Retinal pigment epithelial cell (primary cell): ENCODE data around the gene PDE1C.
"Not testable (repeated sequence)": the region's sequence is repeated elsewhere in the genome, so short reads cannot be mapped to it uniquely, and the experiment has no call there.

Experiments
- DNase-seq: peaks from one replicate; pipeline ENCODE4 v3.0.0-alpha.2; 2010; ENCODE audit warnings: low read depth
- H3K4me3 ChIP-seq: 2 replicates; pipeline ENCODE4 v1.5.1; 2011; ENCODE audit warnings: mild to moderate bottlenecking, low read length, control low read depth, moderate library complexity
- TF ChIP-seq, protein P1 (sequence below): conservative IDR thresholded peaks from 2 replicates; pipeline ENCODE4 v1.5.1; 2011; ENCODE audit warnings: low read depth, low read length, control low read depth, inconsistent platforms

Gene PDE1C

DNA sequence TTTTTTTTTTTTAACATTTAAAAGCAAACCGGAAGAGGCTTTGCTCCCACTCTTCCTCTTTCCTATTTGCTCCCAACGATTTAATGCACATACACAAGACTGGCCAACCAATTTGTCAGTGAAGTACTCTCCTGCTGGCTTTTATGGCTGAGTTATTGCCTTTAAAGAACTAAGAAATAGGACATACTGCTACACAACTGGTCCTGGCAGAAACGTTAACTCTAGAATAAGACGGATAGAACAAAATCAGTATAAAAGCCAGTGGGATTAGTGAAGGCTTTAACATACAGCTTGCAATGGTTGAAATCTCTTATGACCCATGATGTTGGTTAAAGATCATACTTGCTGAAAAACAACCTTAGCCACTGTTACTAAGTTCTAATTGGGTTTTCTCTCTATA is 47.2 kb downstream of the PDE1C start:
- DNase-seq = no peak
- TF ChIP-seq, protein P1, sequence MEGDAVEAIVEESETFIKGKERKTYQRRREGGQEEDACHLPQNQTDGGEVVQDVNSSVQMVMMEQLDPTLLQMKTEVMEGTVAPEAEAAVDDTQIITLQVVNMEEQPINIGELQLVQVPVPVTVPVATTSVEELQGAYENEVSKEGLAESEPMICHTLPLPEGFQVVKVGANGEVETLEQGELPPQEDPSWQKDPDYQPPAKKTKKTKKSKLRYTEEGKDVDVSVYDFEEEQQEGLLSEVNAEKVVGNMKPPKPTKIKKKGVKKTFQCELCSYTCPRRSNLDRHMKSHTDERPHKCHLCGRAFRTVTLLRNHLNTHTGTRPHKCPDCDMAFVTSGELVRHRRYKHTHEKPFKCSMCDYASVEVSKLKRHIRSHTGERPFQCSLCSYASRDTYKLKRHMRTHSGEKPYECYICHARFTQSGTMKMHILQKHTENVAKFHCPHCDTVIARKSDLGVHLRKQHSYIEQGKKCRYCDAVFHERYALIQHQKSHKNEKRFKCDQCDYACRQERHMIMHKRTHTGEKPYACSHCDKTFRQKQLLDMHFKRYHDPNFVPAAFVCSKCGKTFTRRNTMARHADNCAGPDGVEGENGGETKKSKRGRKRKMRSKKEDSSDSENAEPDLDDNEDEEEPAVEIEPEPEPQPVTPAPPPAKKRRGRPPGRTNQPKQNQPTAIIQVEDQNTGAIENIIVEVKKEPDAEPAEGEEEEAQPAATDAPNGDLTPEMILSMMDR = no peak
- H3K4me3 ChIP-seq = no peak overlapping the region

DNA sequence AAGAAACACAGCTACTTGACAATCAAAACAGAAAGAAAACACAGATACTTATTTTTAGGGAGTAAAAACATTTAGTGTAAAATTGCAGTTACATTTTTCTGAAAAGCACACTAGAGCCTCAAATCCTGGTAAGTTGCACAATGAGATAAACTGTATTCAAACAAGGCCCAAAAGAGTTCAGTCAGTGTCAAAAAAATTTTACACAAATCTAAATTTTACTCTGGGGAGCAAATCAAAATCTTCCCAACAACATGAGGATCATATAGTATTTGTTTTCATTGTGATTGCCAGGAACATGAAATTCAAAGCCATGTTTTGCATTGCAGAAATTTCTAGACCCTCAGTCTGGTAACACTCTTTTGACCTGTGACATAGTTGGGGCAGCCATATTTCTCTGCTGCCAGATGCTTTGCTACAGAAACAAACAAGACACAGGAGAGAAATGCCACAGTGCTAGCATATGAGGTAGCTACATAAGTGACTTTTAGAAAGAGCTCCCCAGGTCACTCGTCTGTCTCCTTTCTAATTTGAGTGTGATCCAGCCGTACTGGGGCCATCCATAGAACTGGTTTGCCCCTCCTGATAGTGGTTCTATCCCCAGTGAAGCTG is 49.6 kb downstream of the PDE1C start:
- no peak overlapping the region for H3K4me3 ChIP-seq
- DNase-seq = no peak
- TF ChIP-seq, protein P1 = no peak

DNA sequence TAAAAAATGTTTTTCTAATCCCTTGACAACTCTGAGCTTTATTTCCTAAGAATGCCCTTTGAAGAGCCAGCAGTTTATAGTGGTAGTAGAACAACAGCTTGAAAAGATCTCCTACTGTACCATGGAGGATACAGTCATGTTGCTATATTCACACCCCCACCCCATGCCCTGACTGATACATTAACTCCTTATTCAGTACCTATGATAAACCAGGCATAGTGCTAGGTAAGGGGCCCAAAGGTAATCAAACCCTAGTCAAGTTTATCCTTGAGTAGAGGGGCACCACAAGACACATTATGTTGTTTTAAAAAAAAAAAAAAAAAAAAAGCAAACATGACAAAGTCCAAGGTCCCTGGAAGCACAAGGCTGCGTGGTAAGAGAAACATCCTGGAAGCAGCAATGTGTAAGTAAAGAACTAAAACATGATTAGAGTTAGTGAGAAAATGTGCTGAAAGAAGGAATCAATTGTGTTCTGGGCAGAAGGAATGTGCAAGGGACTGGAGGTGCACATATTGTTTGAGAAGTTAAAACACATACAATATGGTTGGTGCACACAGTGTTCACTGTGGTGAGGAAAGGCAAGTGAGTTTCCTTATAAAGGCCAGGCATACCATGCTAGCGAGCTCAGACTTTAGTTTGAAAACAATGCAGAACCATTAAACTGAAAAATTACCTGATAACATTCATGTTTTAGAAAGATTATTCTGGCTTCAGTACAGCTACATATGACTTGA is 51.2 kb downstream of the PDE1C start:
- DNase-seq = no peak
- TF ChIP-seq, protein P1 = no peak
- no peak overlapping the region for H3K4me3 ChIP-seq

DNA sequence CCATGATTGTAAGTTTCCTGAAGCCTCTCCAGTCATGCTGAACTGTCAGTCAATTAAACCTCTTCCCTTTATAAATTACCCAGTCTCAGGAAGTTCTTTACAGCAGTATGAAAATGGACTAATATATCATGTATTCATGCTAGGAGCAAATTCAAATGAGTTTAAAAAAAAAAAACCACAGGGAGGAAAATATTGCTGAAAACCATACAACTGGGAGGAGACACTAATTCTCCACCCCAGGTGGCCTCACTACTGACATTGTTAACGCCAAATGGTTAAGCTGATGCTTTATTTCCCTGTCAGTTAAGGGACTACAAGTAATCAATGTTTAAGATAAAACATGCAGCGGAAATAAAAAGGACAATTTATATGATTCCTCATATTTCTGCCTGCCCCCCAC is 55.1 kb downstream of the PDE1C start:
- TF ChIP-seq, protein P1 = no peak
- H3K4me3 ChIP-seq = no peak overlapping the region
- DNase-seq = no peak

DNA sequence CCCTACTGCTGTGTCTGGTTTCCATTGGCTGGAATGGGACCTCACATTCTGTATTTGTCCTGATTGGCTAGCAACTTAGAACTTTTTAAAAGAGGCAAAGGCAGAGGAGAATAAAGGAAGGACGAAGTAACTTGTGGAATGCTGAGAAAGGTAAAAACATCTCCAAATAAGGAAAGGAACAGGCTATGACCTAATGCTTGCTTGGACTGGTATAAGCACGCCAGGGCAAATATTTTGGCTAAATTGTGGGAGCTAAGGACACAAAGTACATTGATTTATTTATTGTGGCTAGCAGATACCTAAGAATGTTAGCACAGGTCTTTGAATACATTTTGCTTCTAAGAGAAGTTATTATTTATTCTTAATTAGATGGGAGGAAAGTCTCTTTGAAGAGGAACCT is 56.7 kb downstream of the PDE1C start:
- H3K4me3 ChIP-seq, DNase-seq: not testable (repeated sequence)

DNA sequence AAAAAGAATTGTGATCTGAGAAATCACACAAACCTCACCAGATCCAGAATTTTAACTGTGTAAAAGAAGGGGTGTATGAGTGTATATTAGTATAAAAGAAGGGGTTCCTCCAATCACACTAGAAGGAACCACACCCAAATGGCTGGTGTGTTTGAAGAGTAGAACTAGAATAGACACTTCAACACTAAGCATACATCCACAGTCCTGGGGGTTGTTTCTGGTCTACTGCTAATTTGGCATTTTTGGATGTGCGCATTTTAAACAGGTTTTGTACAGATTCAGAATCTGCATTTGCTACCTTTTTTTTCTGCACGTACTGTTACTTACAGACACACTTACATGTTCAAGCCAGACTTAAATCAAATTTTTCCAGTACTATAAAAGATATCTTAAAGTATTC is 64.6 kb downstream of the PDE1C start:
- no peak for DNase-seq

DNA sequence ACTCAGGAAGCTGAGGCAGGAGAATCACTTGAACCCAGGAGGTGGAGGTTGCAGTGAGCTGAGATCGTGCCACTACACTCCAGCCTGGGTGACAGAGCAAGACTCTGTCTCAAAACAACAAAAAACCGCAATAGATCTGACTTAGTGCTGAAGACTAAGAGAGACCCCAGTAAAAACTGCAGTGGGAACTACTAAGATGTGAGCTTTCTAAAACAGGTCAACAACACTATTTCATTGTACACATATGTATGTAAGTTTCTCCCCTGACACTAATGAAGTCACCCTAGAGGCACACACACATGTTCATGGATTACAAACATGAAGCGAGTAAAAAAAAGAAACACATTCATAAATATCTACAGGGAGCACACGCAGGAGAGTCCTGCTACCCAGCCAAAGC is 68.3 kb downstream of the PDE1C start:
- no peak for DNase-seq
- TF ChIP-seq, protein P1 = no peak
- H3K4me3 ChIP-seq = no peak overlapping the region

More for the DNA sequence above, 64.6 kb downstream of the PDE1C start:
- TF ChIP-seq, protein P1 = no peak
- no peak overlapping the region for H3K4me3 ChIP-seq
